ENCODE data around the gene WNT5B. TPM values are rescaled to one million over a fixed set of nuclear protein-coding genes. Genes with fewer than 3 reads are reported as not detected.

WNT5B gene
- total and polyA plus RNA-seq, 9 of the 15 experiments (the other 6 are each of a cell fraction or from before 2014, with no cell fraction given): 0.42 to 16.8 (median 5.4) TPM

DNA sequence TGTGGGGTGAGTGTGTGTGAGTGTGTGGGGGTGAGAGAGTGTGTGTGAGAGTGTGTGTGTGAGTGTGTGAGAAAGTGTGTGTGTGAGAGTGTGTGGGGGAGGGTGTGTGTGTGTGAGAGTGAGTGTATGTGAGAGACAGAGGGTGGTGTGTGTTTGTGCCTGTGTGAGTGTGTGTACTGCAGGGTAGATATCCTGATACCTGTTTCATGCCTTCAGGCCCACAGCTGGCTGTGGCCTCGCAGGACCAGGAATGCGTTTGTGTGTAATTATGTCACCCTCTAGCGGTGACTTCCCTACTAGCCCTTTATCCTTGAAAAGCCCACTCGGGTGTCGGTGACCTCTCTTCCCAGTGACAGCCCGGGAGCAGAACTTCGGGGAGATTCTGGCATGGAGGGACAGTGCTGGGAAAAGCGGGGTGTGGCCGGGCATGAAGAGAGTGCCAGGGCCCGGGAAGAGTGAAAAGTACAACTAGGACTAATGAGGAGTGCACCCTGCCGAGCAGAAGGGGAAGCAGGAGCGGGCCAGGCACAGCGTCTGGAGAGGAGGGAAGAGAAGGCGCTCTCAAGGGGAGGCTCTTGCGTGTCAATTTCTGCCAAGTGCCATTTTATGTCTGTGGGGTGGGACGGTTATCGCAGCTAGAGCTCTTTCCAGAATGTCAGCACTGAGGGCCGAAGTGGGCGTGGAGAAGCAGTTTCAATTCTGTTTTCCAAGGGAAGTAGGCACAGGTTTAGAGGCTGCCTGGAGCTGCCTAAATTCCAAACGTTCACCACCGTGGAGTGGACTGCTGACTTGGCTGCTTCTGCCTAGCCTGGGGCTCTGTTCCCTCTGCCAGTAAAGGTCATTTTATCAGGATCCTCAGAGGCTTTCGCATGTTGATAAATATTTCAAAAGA, 23.7 kb upstream of the WNT5B start (continued):
- TF ChIP-seq ARID1B (IDR thresholded peaks at IDR 0.05) (peak; percentile 50; the same call in 1 of the 2 replicates), RCOR1 (IDR thresholded peaks at IDR 0.05; ENCODE audit: borderline replicate concordance in 1 of 2, low read depth in 2 of 2, low read length in 2 of 2) (peak in 1 of 2 experiments; percentile 32; a peak in 1 of 4 replicates), LARP7 (IDR thresholded peaks at IDR 0.05) (peak; percentile 93), FOXM1 (IDR thresholded peaks at IDR 0.05; ENCODE audit: low read depth) (no peak), FOXM1 (CRISPR knock-in tag; IDR thresholded peaks at IDR 0.05; ENCODE audit: low read depth) (0 out of 2 replicates have a peak, but pooled peaks have one; percentile 51), HDAC2 (IDR thresholded peaks at IDR 0.05) (peak; percentile 57; the same call in 1 of the 2 replicates), NCOA1 (IDR thresholded peaks at IDR 0.05; ENCODE audit: low read depth) (peak; percentile 34), NFIC (IDR thresholded peaks at IDR 0.05) (no peak), C11orf30 (IDR thresholded peaks at IDR 0.05; ENCODE audit: low read depth) (peak; percentile 59; the same call in 1 of the 2 replicates), MAFG (tag; conservative IDR thresholded peaks at IDR 0.05) (peak; percentile 64), PHTF2 (CRISPR knock-in tag; IDR thresholded peaks at IDR 0.05) (no peak)
- TF ChIP-seq, protein P1, sequence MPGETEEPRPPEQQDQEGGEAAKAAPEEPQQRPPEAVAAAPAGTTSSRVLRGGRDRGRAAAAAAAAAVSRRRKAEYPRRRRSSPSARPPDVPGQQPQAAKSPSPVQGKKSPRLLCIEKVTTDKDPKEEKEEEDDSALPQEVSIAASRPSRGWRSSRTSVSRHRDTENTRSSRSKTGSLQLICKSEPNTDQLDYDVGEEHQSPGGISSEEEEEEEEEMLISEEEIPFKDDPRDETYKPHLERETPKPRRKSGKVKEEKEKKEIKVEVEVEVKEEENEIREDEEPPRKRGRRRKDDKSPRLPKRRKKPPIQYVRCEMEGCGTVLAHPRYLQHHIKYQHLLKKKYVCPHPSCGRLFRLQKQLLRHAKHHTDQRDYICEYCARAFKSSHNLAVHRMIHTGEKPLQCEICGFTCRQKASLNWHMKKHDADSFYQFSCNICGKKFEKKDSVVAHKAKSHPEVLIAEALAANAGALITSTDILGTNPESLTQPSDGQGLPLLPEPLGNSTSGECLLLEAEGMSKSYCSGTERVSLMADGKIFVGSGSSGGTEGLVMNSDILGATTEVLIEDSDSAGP (CRISPR knock-in tag; IDR thresholded peaks at IDR 0.05): no peak
- TF ChIP-seq, protein P2, sequence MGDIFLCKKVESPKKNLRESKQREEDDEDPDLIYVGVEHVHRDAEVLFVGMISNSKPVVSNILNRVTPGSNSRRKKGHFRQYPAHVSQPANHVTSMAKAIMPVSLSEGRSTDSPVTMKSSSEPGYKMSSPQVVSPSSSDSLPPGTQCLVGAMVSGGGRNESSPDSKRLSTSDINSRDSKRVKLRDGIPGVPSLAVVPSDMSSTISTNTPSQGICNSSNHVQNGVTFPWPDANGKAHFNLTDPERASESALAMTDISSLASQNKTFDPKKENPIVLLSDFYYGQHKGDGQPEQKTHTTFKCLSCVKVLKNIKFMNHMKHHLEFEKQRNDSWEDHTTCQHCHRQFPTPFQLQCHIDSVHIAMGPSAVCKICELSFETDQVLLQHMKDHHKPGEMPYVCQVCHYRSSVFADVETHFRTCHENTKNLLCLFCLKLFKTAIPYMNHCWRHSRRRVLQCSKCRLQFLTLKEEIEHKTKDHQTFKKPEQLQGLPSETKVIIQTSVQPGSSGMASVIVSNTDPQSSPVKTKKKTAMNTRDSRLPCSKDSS (IDR thresholded peaks at IDR 0.05; ENCODE audit: low read depth, partially characterized antibody): peak; percentile 12
- TF ChIP-seq, protein P3, sequence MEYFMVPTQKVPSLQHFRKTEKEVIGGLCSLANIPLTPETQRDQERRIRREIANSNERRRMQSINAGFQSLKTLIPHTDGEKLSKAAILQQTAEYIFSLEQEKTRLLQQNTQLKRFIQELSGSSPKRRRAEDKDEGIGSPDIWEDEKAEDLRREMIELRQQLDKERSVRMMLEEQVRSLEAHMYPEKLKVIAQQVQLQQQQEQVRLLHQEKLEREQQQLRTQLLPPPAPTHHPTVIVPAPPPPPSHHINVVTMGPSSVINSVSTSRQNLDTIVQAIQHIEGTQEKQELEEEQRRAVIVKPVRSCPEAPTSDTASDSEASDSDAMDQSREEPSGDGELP (CRISPR knock-in tag; IDR thresholded peaks at IDR 0.05; ENCODE audit: borderline replicate concordance): peak; percentile 85
- TF ChIP-seq, protein P4, sequence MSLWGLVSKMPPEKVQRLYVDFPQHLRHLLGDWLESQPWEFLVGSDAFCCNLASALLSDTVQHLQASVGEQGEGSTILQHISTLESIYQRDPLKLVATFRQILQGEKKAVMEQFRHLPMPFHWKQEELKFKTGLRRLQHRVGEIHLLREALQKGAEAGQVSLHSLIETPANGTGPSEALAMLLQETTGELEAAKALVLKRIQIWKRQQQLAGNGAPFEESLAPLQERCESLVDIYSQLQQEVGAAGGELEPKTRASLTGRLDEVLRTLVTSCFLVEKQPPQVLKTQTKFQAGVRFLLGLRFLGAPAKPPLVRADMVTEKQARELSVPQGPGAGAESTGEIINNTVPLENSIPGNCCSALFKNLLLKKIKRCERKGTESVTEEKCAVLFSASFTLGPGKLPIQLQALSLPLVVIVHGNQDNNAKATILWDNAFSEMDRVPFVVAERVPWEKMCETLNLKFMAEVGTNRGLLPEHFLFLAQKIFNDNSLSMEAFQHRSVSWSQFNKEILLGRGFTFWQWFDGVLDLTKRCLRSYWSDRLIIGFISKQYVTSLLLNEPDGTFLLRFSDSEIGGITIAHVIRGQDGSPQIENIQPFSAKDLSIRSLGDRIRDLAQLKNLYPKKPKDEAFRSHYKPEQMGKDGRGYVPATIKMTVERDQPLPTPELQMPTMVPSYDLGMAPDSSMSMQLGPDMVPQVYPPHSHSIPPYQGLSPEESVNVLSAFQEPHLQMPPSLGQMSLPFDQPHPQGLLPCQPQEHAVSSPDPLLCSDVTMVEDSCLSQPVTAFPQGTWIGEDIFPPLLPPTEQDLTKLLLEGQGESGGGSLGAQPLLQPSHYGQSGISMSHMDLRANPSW (CRISPR knock-in tag; IDR thresholded peaks at IDR 0.05): 0 out of 2 replicates have a peak, but pooled peaks have one; percentile 50
- TF ChIP-seq, protein P5, sequence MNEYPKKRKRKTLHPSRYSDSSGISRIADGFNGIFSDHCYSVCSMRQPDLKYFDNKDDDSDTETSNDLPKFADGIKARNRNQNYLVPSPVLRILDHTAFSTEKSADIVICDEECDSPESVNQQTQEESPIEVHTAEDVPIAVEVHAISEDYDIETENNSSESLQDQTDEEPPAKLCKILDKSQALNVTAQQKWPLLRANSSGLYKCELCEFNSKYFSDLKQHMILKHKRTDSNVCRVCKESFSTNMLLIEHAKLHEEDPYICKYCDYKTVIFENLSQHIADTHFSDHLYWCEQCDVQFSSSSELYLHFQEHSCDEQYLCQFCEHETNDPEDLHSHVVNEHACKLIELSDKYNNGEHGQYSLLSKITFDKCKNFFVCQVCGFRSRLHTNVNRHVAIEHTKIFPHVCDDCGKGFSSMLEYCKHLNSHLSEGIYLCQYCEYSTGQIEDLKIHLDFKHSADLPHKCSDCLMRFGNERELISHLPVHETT (CRISPR knock-in tag; conservative IDR thresholded peaks at IDR 0.05 in 1 of 2, IDR thresholded peaks at IDR 0.05 in 1 of 2): peak in 1 of 2 experiments; percentile 60; a peak in 1 of 4 replicates

Data from K562 (cell line).